HepG2 (cell line): ENCODE results near the gene CCDC57.

Experiments
- CTCF ChIP-seq: sonication (generic); formaldehyde crosslinking; IDR thresholded peaks from 2 replicates; pipeline ENCODE4 v1.5.0; 2020; ENCODE audit warnings: mild to moderate bottlenecking, missing genetic modification reagents, moderate library complexity
- ETS1 ChIP-seq: sonication (generic); formaldehyde crosslinking; IDR thresholded peaks from 2 replicates; pipeline ENCODE4 v1.4.0; 2020; ENCODE audit warnings: missing genetic modification reagents
- MTA1 ChIP-seq: sonication (generic); formaldehyde crosslinking; IDR thresholded peaks from 2 replicates; pipeline ENCODE4 v1.4.0; 2020; ENCODE audit warnings: missing genetic modification reagents, mild to moderate bottlenecking, borderline replicate concordance
- PHF8 ChIP-seq: sonication (generic); formaldehyde crosslinking; IDR thresholded peaks from 2 replicates; pipeline ENCODE4 v1.5.0; 2020; ENCODE audit warnings: missing genetic modification reagents
- POLR2A ChIP-seq, 2 experiments: IDR thresholded peaks; 2 replicates each; pipeline ENCODE4 v1.6.1; 2011; ENCODE audit warnings: low read depth in 2 of 2, low read length in 2 of 2, mild to moderate bottlenecking in 1 of 2, moderate library complexity in 1 of 2; ENCODE audit not compliant: insufficient read depth in 1 of 2

- TF ChIP-seq ETS1 (CRISPR knock-in tag) = no peak
- no peak; a peak in 1 of 4 replicates for TF ChIP-seq POLR2A (IDR thresholded peaks at IDR 0.05; ENCODE audit: insufficient read depth in 1 of 2, low read depth in 2 of 2, low read length in 2 of 2)
- TF ChIP-seq PHF8 = no peak
- TF ChIP-seq MTA1 (CRISPR knock-in tag) = no peak
- no peak for TF ChIP-seq CTCF (CRISPR knock-in tag)
Observed at GRCh38 chr17:82232322-82232820, 19.7 kb upstream of the CCDC57 start.
